Endothelial cell of umbilical vein (primary cell): Measurements from ENCODE around the gene APOC1. TPM values are rescaled to one million over a fixed set of nuclear protein-coding genes. Genes with fewer than 3 reads are reported as not detected.

ENCODE experiments used
- BruUV-seq: library from RNA; stranded (reverse); fragments of 400-500 nt; replicated peaks from 2 replicates; lab custom pipeline; 2021; lab: Mats Ljungman, UMichigan
- CTCF ChIA-PET: fragments of 300-600, 350-600 bp; sonication (Branson Sonifier 250); formaldehyde crosslinking; loops from one replicate; lab custom pipeline; 2021; ENCODE audit warnings: antibody characterized with exemption, inconsistent platforms; lab: Charles Lee
- POLR2A ChIA-PET: fragments of 300-600, 350-600 bp; sonication (Branson Sonifier 250); formaldehyde crosslinking; loops from one replicate; lab custom pipeline; 2021; ENCODE audit warnings: antibody characterized with exemption, inconsistent platforms; lab: Charles Lee
- DNase-seq: peaks from one replicate; pipeline ENCODE4 v3.0.0-alpha.2; 2011; ENCODE audit warnings: low read depth, low spot score
- FAIRE-seq: peaks from 2 replicates; lab custom pipeline; 2011; peaks lifted over from hg19 to GRCh38; lab: Jason Lieb, UNC
- H2AFZ ChIP-seq: 2 replicates; pipeline ENCODE4 v1.6.0; 2012; ENCODE audit warnings: low read depth, low read length, control low read depth, inconsistent platforms
- H3K27ac ChIP-seq: 2 replicates; pipeline ENCODE4 v1.5.1; 2011; ENCODE audit warnings: low read depth, mild to moderate bottlenecking, control low read depth, low read length, moderate library complexity; ENCODE audit not compliant: insufficient read depth
- H3K27me3 ChIP-seq, 2 experiments: 2 replicates each; pipeline versions ENCODE4 v1.6.0 to v1.6.1; 2011; ENCODE audit warnings: low read length in 2 of 2, mixed read lengths in 1 of 2; ENCODE audit not compliant: control insufficient read depth in 2 of 2, insufficient read depth in 2 of 2
- H3K36me3 ChIP-seq, 2 experiments: 2 replicates in 1 of 2; 3 replicates in 1 of 2; pipeline ENCODE4 v1.5.1; 2011; ENCODE audit warnings: low read length in 2 of 2, mild to moderate bottlenecking in 1 of 2, moderate library complexity in 1 of 2; ENCODE audit not compliant: control insufficient read depth in 2 of 2, insufficient read depth in 2 of 2; ENCODE audit errors: extremely low read depth in 1 of 2
- H3K4me1 ChIP-seq: 3 replicates; pipeline ENCODE4 v1.5.1; 2011; ENCODE audit warnings: mild to moderate bottlenecking, low read length; ENCODE audit not compliant: control insufficient read depth, insufficient read depth; ENCODE audit errors: extremely low read depth
- H3K4me2 ChIP-seq: 2 replicates; pipeline ENCODE4 v1.6.1; 2011; ENCODE audit warnings: low read length, control low read depth, mixed read lengths; ENCODE audit not compliant: insufficient read depth
- H3K4me3 ChIP-seq, 3 experiments: fragments of 200-600 bp in 1 of 3; sonication (generic), shearing (Covaris generic) in 1 of 3; replicated peaks in 1 of 3; 2 replicates each; pipeline ENCODE4 v1.5.1; 2011 to 2016; ENCODE audit warnings: control low read depth in 3 of 3, low read length in 3 of 3, mild to moderate bottlenecking in 2 of 3, inconsistent platforms in 1 of 3, low read depth in 1 of 3, moderate library complexity in 1 of 3; ENCODE audit not compliant: insufficient read depth in 1 of 3
- H3K79me2 ChIP-seq: 2 replicates; pipeline ENCODE4 v1.6.0; 2012; ENCODE audit warnings: low read length, inconsistent platforms; ENCODE audit not compliant: control insufficient read depth, insufficient read depth
- H3K9ac ChIP-seq: replicated peaks from 2 replicates; pipeline ENCODE3; 2011; ENCODE audit warnings: low read length, control low read depth; ENCODE audit not compliant: insufficient read depth; ENCODE audit errors: extremely low read depth
- H3K9me1 ChIP-seq: replicated peaks from 3 replicates; pipeline ENCODE4 v1.6.0; 2011; ENCODE audit warnings: mild to moderate bottlenecking, low read length; ENCODE audit not compliant: control insufficient read depth, insufficient read depth; ENCODE audit errors: extremely low read depth
- H3K9me3 ChIP-seq: replicated peaks from 2 replicates; pipeline ENCODE4 v1.5.1; 2012; ENCODE audit warnings: low read length, inconsistent platforms; ENCODE audit not compliant: control insufficient read depth, insufficient read depth
- H4K20me1 ChIP-seq: replicated peaks from 2 replicates; pipeline ENCODE3; 2011; ENCODE audit warnings: mild to moderate bottlenecking, low read length; ENCODE audit not compliant: control insufficient read depth, insufficient read depth; ENCODE audit errors: extremely low read depth
- CTCF ChIP-seq, 2 donors: IDR thresholded peaks; 1 replicate in 1 of 2; 2 replicates in 1 of 2; pipeline ENCODE4 v1.5.1; 2011; ENCODE audit warnings: low read length in 2 of 2, mild to moderate bottlenecking in 2 of 2, moderate library complexity in 2 of 2, control low read depth in 1 of 2, inconsistent platforms in 1 of 2, low read depth in 1 of 2; ENCODE audit not compliant: insufficient read depth in 1 of 2; ENCODE audit errors: extremely low read depth in 1 of 2
- EZH2 ChIP-seq: IDR thresholded peaks from 2 replicates; pipeline ENCODE4 v1.6.1; 2012; ENCODE audit warnings: borderline replicate concordance, low read depth, mild to moderate bottlenecking, moderate library complexity, low read length, inconsistent platforms; ENCODE audit not compliant: severe bottlenecking
- FOS ChIP-seq: IDR thresholded peaks from 2 replicates; pipeline ENCODE4 v1.6.1; 2011; ENCODE audit warnings: mild to moderate bottlenecking, low read length, moderate library complexity, borderline replicate concordance; ENCODE audit not compliant: insufficient read depth
- MYC ChIP-seq: IDR thresholded peaks from one replicate; pipeline ENCODE4 v1.6.1; 2011; ENCODE audit warnings: mild to moderate bottlenecking, low read depth, low read length
- POLR2A ChIP-seq: IDR thresholded peaks from 2 replicates; pipeline ENCODE4 v1.6.1; 2012; ENCODE audit warnings: low read depth, mild to moderate bottlenecking, control low read depth, low read length
- POLR2AphosphoS5 ChIP-seq: IDR thresholded peaks from 2 replicates; pipeline ENCODE4 v1.6.1; 2012; ENCODE audit warnings: low read depth, mild to moderate bottlenecking, control low read depth, low read length, moderate library complexity; ENCODE audit not compliant: insufficient read depth
- dilution Hi-C: fragments of 300-500 bp; cut with MboI; formaldehyde crosslinking; loops from one replicate; pipeline ENCODE4 v1.15.0; 2019; ENCODE audit warnings: low sequenced_read_pairs; ENCODE audit not compliant: extremely low pct_ligation_motif_present
- intact Hi-C: fragments of 100-400 bp; cut with micrococcal nuclease; formaldehyde crosslinking; loops from one replicate; pipeline ENCODE4 v1.10.0; 2022
- polyA plus RNA-seq, 4 experiments: library from polyadenylated mRNA; depleted of rRNA in 3 of 4; stranded (reverse) in 3 of 4; unstranded in 1 of 4; fragments of >200 nt; gene quantifications; 2 replicates each; pipeline versions ENCODE4 v1.2.1 to v1.2.3, GENCODE V29; 2011 to 2012; ENCODE audit warnings: missing spikeins in 1 of 4
- total RNA-seq: library from RNA; stranded (reverse); gene quantifications from 2 replicates; pipeline ENCODE4 v1.2.3, GENCODE V29; 2021

APOC1 gene
- total and polyA plus RNA-seq, 2 donors (not counting 3 experiments of a cell fraction or from before 2014, with no cell fraction given) = 5.0 to 18.5 TPM

- Histone ChIP-seq H3K4me3 (no peak overlapping the region), H3K9me3 (no peaks in the 10 kb centered on the region), H3K36me3 (peaks cover 7 to 48% of the 10 kb centered on the region in 2 experiments), H3K79me2 (no peaks in the 10 kb centered on the region), H3K9me1 (no peaks in the 10 kb centered on the region), H3K27me3 (no peaks in the 10 kb centered on the region), H3K27ac (no peak overlapping the region), H3K4me2 (no peak overlapping the region), H4K20me1 (no peaks in the 10 kb centered on the region), H3K4me1 (peaks cover 14% of the 10 kb centered on the region), H2AFZ (no peak overlapping the region), H3K9ac (no peak overlapping the region)
- TF ChIP-seq POLR2AphosphoS5 (peak; percentile 4), CTCF (IDR thresholded peaks at IDR 0.05; ENCODE audit: extremely low read depth in 1 of 2, insufficient read depth in 1 of 2, low read depth in 1 of 2, low read length in 2 of 2) (no peak)
- FAIRE-seq = no peak
- dilution Hi-C loops (no loop called here), intact Hi-C loops (no loop called here)
- ChIA-PET POLR2A (no interaction called here), CTCF (no interaction called here)
- no peak for DNase-seq
- BruUV-seq = TSS peak; percentile 35
Observed at GRCh38 chr19:44878120-44878865, 36.1 kb upstream of the APOC1 start.

GRCh38 chr19:44879309-44880065 is 34.9 kb upstream of the APOC1 start:
- Histone ChIP-seq H3K4me1 (peaks cover 14% of the 10 kb centered on the region), H3K36me3 (peaks cover 4 to 42% of the 10 kb centered on the region in 2 experiments), H3K9ac (no peak overlapping the region), H3K9me1 (no peaks in the 10 kb centered on the region), H3K27ac (no peak overlapping the region), H2AFZ (no peak overlapping the region), H3K4me2 (no peak overlapping the region), H3K27me3 (no peaks in the 10 kb centered on the region), H3K9me3 (no peaks in the 10 kb centered on the region), H4K20me1 (no peaks in the 10 kb centered on the region), H3K79me2 (no peaks in the 10 kb centered on the region), H3K4me3 (no peak overlapping the region)
- TF ChIP-seq POLR2AphosphoS5 = no peak
- no peak for TF ChIP-seq POLR2A
- no peak for TF ChIP-seq EZH2
- TF ChIP-seq MYC = no peak
- TF ChIP-seq FOS = no peak
- no peak for TF ChIP-seq CTCF (IDR thresholded peaks at IDR 0.05; ENCODE audit: extremely low read depth in 1 of 2, insufficient read depth in 1 of 2, low read depth in 1 of 2, low read length in 2 of 2)
- no TSS peak for BruUV-seq
- FAIRE-seq (no peak), DNase-seq (no peak)
- intact Hi-C loops (no loop called here), dilution Hi-C loops (no loop called here)
- POLR2A ChIA-PET = no interaction called here
- CTCF ChIA-PET = no interaction called here
